Activated naive CD8-positive, alpha-beta T cell treated with anti-CD3 and anti-CD28 coated beads, Interleukin-2, amount 50 U/mL, for 24 hours (primary cell): ENCODE results near the gene LBR.
"Not testable (repeated sequence)": the region's sequence is repeated elsewhere in the genome, so short reads cannot be mapped to it uniquely, and the experiment has no call there.

Experiments
- ATAC-seq: fragments of 150-1000 bp; cut with Tn5 transposase; one replicate; pipeline ENCODE4 v1.10.0; 2021
- DNase-seq: peaks from one replicate; pipeline ENCODE4 v3.0.0; 2021
- H3K27ac Mint-ChIP-seq: one replicate; pipeline ENCODE4 v1.8.0; 2021; ENCODE audit warnings: mild to moderate bottlenecking, mixed read lengths
- H3K27me3 Mint-ChIP-seq: one replicate; pipeline ENCODE4 v1.8.0; 2021; ENCODE audit warnings: mixed read lengths
- H3K36me3 Mint-ChIP-seq: one replicate; pipeline ENCODE4 v1.8.0; 2021; ENCODE audit warnings: low read depth, mixed read lengths
- H3K4me1 Mint-ChIP-seq: one replicate; pipeline ENCODE4 v1.8.0; 2021; ENCODE audit warnings: mixed read lengths
- H3K4me3 Mint-ChIP-seq: one replicate; pipeline ENCODE4 v1.8.0; 2021; ENCODE audit warnings: mild to moderate bottlenecking, moderate library complexity, mixed read lengths
- H3K9me3 Mint-ChIP-seq: one replicate; pipeline ENCODE4 v1.8.0; 2021; ENCODE audit warnings: mixed read lengths

Gene LBR

DNA sequence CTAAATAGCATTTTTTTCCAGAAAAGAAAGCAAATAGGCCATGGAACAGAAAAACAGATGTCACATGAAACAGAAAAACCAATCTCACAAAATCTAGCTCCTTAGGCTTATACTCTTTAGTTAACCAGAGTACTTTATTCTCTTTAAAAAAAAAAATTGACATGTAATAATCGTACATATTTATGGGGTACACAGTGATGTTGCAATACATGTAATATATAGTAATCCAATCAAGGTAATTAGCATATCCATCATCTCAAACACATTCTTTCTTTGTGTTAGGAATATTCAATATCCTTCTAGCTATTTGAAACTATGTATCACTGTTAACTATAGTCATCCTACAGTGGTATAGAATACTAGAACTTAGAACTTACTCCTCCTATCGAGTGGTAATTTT is 20.1 kb downstream of the LBR start:
- Mint-ChIP-seq H3K36me3 (peaks cover 58% of the 10 kb centered on the region), H3K27ac (no peak overlapping the region), H3K9me3 (no peaks in the 10 kb centered on the region), H3K27me3 (no peaks in the 10 kb centered on the region), H3K4me3 (no peak overlapping the region), H3K4me1 (peaks cover 1% of the 10 kb centered on the region)
- DNase-seq (no peak), ATAC-seq (no peak)

DNA sequence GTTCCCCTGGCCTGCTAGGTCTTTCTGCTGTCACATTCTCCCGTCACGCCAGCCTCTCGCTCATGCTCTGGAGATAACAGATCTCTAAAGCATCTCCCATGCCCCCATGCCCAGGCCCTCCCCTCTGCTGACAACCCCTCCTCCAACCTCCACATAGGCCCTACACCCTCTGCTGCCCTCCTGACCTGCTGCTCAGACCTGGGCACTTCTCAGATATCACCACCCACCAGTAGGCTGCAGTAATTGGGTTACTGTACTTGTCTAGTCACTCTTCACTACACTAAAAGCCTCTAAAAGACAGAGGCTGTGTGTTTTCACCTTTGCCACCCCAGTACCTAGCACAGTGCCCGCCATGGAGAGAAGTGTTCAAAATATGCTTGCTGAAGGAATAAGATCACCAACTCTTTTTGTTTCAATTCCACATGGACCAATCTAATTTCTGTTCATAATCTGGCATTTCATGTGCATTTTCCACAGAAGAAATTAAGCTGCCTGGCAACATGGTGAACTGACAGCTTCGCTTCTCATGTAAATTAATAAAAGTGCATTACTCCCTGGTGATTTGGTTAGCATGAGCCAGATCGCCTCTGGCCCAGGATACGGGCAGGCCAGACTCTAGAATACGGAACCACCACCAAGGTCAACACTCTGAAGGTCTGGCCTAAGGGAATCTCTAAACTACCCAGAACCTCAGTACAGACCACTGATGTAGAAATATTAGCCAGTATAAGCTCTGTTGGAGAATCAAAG is 20.7 kb downstream of the LBR start:
- Mint-ChIP-seq H3K27me3 (no peaks in the 10 kb centered on the region), H3K4me1 (peaks cover 1% of the 10 kb centered on the region), H3K9me3 (no peaks in the 10 kb centered on the region), H3K36me3 (peaks cover 54% of the 10 kb centered on the region), H3K27ac (peak overlapping the region; percentile 30), H3K4me3 (no peak overlapping the region)
- ATAC-seq: no peak
- no peak for DNase-seq

DNA sequence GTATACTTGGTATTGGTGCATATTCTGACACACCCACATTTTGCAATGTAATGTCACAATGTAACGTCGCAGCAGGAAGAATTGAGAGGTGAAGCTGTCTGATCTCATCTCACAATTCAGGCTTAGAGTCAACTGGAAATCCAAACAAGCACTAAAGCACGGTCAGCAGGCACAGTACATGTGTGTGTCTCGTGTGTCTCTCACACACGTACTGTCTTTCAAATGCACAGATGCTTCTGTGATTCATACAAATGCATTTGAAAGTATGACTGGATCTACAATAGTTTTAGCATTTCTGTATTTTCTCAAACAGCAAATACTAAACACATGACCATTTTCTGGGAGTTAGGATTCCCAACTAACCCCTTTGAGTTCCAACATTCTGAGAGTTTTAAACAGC is 26.9 kb downstream of the LBR start:
- Mint-ChIP-seq H3K4me1 (no peaks in the 10 kb centered on the region), H3K9me3 (no peaks in the 10 kb centered on the region), H3K36me3 (peaks cover 49% of the 10 kb centered on the region), H3K27ac (no peak overlapping the region), H3K4me3 (no peak overlapping the region), H3K27me3 (no peaks in the 10 kb centered on the region)
- no peak for ATAC-seq
- DNase-seq: no peak

GRCh38 chr1:225396357-225396756 is 31.5 kb downstream of the LBR start:
- Mint-ChIP-seq H3K4me3 (no peak overlapping the region), H3K27ac (peak overlapping the region; percentile 18), H3K36me3 (peaks cover 33% of the 10 kb centered on the region), H3K4me1 (no peaks in the 10 kb centered on the region), H3K27me3 (no peaks in the 10 kb centered on the region), H3K9me3 (no peaks in the 10 kb centered on the region)
- no peak for DNase-seq
- ATAC-seq: peak; percentile 45

GRCh38 chr1:225389843-225390242 is 38.0 kb downstream of the LBR start:
- Mint-ChIP-seq H3K27me3 (no peaks in the 10 kb centered on the region), H3K4me1 (no peaks in the 10 kb centered on the region), H3K27ac (no peak overlapping the region), H3K36me3 (no peaks in the 10 kb centered on the region), H3K9me3 (no peaks in the 10 kb centered on the region), H3K4me3 (no peak overlapping the region)
- DNase-seq: no peak
- ATAC-seq: no peak

- Mint-ChIP-seq H3K27ac (no peak overlapping the region), H3K36me3 (peaks cover under 1% of the 10 kb centered on the region), H3K4me1 (no peaks in the 10 kb centered on the region), H3K9me3 (no peaks in the 10 kb centered on the region), H3K27me3 (no peaks in the 10 kb centered on the region), H3K4me3 (no peak overlapping the region)
- no peak for ATAC-seq
- DNase-seq: no peak
Measured at GRCh38 chr1:225388372-225388771, 39.5 kb downstream of the LBR start.

- not testable (repeated sequence) for H3K27ac Mint-ChIP-seq, H3K27me3 Mint-ChIP-seq, H3K4me1 Mint-ChIP-seq, ATAC-seq, H3K4me3 Mint-ChIP-seq, H3K9me3 Mint-ChIP-seq, DNase-seq, H3K36me3 Mint-ChIP-seq
Measured at GRCh38 chr1:225386860-225387259, 41.0 kb downstream of the LBR start.

- no peak for ATAC-seq
- peaks cover 2% of the 10 kb centered on the region for H3K36me3 Mint-ChIP-seq
- H3K4me3 Mint-ChIP-seq: no peak overlapping the region
- no peaks in the 10 kb centered on the region for H3K27me3 Mint-ChIP-seq
- H3K27ac Mint-ChIP-seq: no peak overlapping the region
- no peak for DNase-seq
- H3K4me1 Mint-ChIP-seq: no peaks in the 10 kb centered on the region
- H3K9me3 Mint-ChIP-seq: no peaks in the 10 kb centered on the region
Measured at GRCh38 chr1:225380691-225381090, 47.1 kb downstream of the LBR start.

- Mint-ChIP-seq H3K9me3 (no peaks in the 10 kb centered on the region), H3K4me1 (no peaks in the 10 kb centered on the region), H3K27ac (no peak overlapping the region), H3K4me3 (no peak overlapping the region), H3K27me3 (no peaks in the 10 kb centered on the region), H3K36me3 (peaks cover 2% of the 10 kb centered on the region)
- DNase-seq (no peak), ATAC-seq (no peak)
Measured at GRCh38 chr1:225378880-225379279, 49.0 kb downstream of the LBR start.

GRCh38 chr1:225374996-225375395 is 52.8 kb downstream of the LBR start:
- ATAC-seq (no peak), DNase-seq (no peak)
- Mint-ChIP-seq H3K27me3 (no peaks in the 10 kb centered on the region), H3K4me1 (no peaks in the 10 kb centered on the region), H3K36me3 (no peaks in the 10 kb centered on the region), H3K4me3 (no peak overlapping the region), H3K9me3 (no peaks in the 10 kb centered on the region), H3K27ac (no peak overlapping the region)

GRCh38 chr1:225373155-225373554 is 54.7 kb downstream of the LBR start:
- Mint-ChIP-seq H3K27ac (no peak overlapping the region), H3K9me3 (no peaks in the 10 kb centered on the region), H3K36me3 (no peaks in the 10 kb centered on the region), H3K27me3 (no peaks in the 10 kb centered on the region), H3K4me3 (no peak overlapping the region), H3K4me1 (no peaks in the 10 kb centered on the region)
- ATAC-seq (no peak), DNase-seq (no peak)

DNA sequence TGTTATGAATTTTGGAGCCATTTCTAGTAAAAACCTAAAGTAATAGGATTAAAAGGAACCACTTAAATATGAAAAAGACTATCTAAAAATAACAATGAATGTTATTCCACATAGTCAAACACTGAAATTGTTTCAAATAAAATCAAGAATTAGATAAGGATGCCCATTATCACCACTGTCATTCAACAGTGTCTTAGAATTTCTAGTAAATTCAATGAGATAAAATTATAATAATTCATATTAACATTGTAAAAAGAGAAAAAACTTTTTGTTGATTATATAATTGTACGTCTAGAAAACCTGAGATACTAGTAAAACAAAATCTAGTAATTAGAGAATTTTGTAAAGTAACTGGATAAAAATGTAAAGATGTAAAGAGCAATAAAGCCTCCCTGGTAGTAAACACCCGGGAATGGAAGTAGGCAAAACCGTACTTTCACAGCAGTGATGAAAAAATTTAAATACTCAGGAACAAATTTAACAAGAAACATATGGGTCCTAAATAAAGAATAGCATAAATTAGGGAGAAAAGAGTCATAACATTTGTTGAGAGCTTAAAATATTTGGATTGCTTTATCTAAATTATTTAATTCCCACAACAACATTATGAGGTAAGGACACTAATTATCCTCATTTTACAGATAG is 56.4 kb downstream of the LBR start:
- no peaks in the 10 kb centered on the region for H3K9me3 Mint-ChIP-seq
- ATAC-seq (no peak), DNase-seq (no peak)
- no peaks in the 10 kb centered on the region for H3K36me3 Mint-ChIP-seq
- H3K4me1 Mint-ChIP-seq: no peaks in the 10 kb centered on the region
- peaks cover 1% of the 10 kb centered on the region for H3K27me3 Mint-ChIP-seq
- no peak overlapping the region for H3K4me3 Mint-ChIP-seq
- H3K27ac Mint-ChIP-seq: no peak overlapping the region

GRCh38 chr1:225368036-225368552 is 59.7 kb downstream of the LBR start:
- ATAC-seq (no peak), DNase-seq (no peak)
- Mint-ChIP-seq H3K27ac (no peak overlapping the region), H3K4me1 (no peaks in the 10 kb centered on the region), H3K27me3 (peaks cover 3% of the 10 kb centered on the region), H3K36me3 (no peaks in the 10 kb centered on the region), H3K9me3 (no peaks in the 10 kb centered on the region), H3K4me3 (no peak overlapping the region)

DNA sequence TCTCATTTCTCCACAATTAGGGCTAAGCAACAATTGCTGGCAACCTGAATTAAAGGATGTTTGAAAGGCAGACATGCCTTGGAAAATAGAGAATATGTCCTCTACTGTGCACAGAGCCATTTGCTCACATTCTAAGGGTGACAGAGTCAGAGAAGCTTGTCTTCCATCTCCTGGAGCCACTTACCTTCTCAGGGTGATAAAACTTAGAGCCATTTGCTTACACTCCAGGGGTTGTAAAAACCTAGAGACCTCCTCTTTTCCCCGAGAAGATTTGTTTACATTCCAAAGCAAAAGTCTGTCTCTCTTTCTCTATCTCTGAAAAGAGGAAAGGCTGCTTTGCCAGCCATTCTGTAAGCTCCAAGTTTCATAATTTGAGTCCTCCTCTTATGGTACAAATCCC is 61.3 kb downstream of the LBR start:
- Mint-ChIP-seq H3K27me3 (peaks cover 3% of the 10 kb centered on the region), H3K9me3 (no peaks in the 10 kb centered on the region), H3K36me3 (no peaks in the 10 kb centered on the region), H3K4me1 (no peaks in the 10 kb centered on the region), H3K4me3 (no peak overlapping the region), H3K27ac (no peak overlapping the region)
- no peak for ATAC-seq
- DNase-seq: no peak

GRCh38 chr1:225366018-225366417 is 61.8 kb downstream of the LBR start:
- ATAC-seq (no peak), DNase-seq (no peak)
- H3K36me3 Mint-ChIP-seq: no peaks in the 10 kb centered on the region
- H3K9me3 Mint-ChIP-seq: no peaks in the 10 kb centered on the region
- H3K27ac Mint-ChIP-seq: no peak overlapping the region
- no peak overlapping the region for H3K4me3 Mint-ChIP-seq
- H3K27me3 Mint-ChIP-seq: peaks cover 3% of the 10 kb centered on the region
- H3K4me1 Mint-ChIP-seq: no peaks in the 10 kb centered on the region
